WERI-Rb-1 (cell line): ENCODE results near the gene UBE2E2.
"Not testable (repeated sequence)": the region's sequence is repeated elsewhere in the genome, so short reads cannot be mapped to it uniquely, and the experiment has no call there.

Experiments used
- DNase-seq: peaks from one replicate; pipeline ENCODE4 v3.0.0-alpha.2; 2020
- H3K27ac ChIP-seq: fragments of 250-450 bp; sonication (Bioruptor Pico); 2 replicates; pipeline ENCODE4 v1.5.1; 2020; ENCODE audit warnings: mild to moderate bottlenecking, moderate library complexity
- H3K27me3 ChIP-seq: fragments of 250-450 bp; sonication (Bioruptor Pico); 2 replicates; pipeline ENCODE4 v1.5.1; 2021; ENCODE audit warnings: mild to moderate bottlenecking, low read depth, moderate library complexity; ENCODE audit not compliant: insufficient read depth, severe bottlenecking
- H3K36me3 ChIP-seq: fragments of 250-450 bp; sonication (Bioruptor Pico); 2 replicates; pipeline ENCODE4 v1.5.1; 2020; ENCODE audit warnings: mild to moderate bottlenecking, moderate library complexity
- H3K4me3 ChIP-seq: 2 replicates; pipeline ENCODE4 v1.5.1; 2011; ENCODE audit warnings: low read depth, mild to moderate bottlenecking, control low read depth, low read length
- H3K9me3 ChIP-seq: fragments of 250-450 bp; sonication (Bioruptor Pico); 2 replicates; pipeline ENCODE4 v1.5.1; 2021; ENCODE audit warnings: mild to moderate bottlenecking, moderate library complexity; ENCODE audit not compliant: severe bottlenecking
- TF ChIP-seq, protein P1 (sequence below): IDR thresholded peaks from 2 replicates; pipeline ENCODE4 v1.5.1; 2011; ENCODE audit warnings: low read depth, mild to moderate bottlenecking, control low read depth, inconsistent platforms, low read length

Gene UBE2E2

DNA sequence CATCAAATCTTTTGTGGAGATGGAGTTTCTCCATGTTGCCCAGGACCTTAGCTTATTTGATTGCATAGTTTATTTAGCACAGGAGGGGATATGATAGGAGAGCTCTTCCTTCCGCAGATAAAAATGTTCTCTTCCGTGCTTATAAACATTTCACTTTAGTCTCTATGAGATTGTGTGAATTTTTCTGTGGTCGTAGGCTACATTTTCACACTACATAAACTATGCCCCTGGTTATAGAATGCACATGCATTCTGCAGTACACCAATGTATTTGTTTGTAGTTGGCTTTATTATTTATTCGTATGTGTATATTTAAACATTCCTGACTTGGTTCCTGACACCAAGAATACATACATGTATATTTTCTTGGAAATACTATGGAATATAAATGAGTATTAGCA lies 139.2 kb downstream of the UBE2E2 start:
- Histone ChIP-seq H3K27ac (no peak overlapping the region), H3K27me3 (no peaks in the 10 kb centered on the region), H3K4me3 (no peak overlapping the region), H3K9me3 (no peaks in the 10 kb centered on the region), H3K36me3 (no peaks in the 10 kb centered on the region)
- no peak for DNase-seq
- TF ChIP-seq, protein P1, sequence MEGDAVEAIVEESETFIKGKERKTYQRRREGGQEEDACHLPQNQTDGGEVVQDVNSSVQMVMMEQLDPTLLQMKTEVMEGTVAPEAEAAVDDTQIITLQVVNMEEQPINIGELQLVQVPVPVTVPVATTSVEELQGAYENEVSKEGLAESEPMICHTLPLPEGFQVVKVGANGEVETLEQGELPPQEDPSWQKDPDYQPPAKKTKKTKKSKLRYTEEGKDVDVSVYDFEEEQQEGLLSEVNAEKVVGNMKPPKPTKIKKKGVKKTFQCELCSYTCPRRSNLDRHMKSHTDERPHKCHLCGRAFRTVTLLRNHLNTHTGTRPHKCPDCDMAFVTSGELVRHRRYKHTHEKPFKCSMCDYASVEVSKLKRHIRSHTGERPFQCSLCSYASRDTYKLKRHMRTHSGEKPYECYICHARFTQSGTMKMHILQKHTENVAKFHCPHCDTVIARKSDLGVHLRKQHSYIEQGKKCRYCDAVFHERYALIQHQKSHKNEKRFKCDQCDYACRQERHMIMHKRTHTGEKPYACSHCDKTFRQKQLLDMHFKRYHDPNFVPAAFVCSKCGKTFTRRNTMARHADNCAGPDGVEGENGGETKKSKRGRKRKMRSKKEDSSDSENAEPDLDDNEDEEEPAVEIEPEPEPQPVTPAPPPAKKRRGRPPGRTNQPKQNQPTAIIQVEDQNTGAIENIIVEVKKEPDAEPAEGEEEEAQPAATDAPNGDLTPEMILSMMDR, result no peak

DNA sequence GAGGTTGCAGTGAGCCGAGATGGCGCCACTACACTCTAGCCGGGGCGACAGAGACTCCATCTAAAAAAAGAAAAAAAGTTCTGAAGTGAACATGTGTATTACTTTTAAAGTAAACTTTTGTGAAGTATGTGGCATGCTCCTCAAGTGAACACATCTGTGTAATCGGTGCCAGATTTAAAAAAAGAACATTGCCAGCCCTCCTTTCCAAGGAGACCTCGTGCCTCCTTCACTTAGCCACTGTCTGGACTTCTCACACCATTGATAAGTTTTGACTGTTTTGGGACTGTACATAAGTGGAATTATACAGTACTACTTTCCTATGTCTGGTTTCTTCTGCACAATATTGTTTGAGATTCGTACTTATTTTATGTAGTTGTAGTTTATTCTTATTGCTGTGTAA lies 140.4 kb downstream of the UBE2E2 start:
- DNase-seq, result no peak
- no peaks in the 10 kb centered on the region for H3K9me3 ChIP-seq
- TF ChIP-seq, protein P1, result no peak
- no peak overlapping the region for H3K4me3 ChIP-seq
- no peak overlapping the region for H3K27ac ChIP-seq
- H3K36me3 ChIP-seq, result no peaks in the 10 kb centered on the region
- H3K27me3 ChIP-seq, result no peaks in the 10 kb centered on the region

DNA sequence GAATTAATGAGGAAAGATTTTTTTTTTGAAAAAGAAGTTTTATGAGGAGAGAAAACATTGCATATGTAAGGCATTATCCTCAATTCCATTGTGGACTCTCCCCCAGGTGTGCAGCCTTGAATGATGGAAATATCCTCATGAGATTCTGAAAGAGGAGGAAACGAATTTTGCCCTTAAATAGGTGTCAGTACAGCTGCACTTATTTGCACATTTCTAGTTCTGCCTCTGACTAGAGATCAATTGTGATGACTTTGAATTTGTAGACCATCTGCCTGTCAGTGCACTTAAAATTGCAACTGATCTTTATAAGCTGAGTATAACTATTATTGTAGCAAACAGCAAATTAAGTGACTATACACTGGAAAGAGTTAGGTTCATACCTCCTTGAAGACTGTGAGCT lies 141.8 kb downstream of the UBE2E2 start:
- no peaks in the 10 kb centered on the region for H3K27me3 ChIP-seq
- H3K4me3 ChIP-seq, result no peak overlapping the region
- DNase-seq, result no peak
- H3K36me3 ChIP-seq, result no peaks in the 10 kb centered on the region
- TF ChIP-seq, protein P1, result no peak
- no peaks in the 10 kb centered on the region for H3K9me3 ChIP-seq
- H3K27ac ChIP-seq, result no peak overlapping the region

DNA sequence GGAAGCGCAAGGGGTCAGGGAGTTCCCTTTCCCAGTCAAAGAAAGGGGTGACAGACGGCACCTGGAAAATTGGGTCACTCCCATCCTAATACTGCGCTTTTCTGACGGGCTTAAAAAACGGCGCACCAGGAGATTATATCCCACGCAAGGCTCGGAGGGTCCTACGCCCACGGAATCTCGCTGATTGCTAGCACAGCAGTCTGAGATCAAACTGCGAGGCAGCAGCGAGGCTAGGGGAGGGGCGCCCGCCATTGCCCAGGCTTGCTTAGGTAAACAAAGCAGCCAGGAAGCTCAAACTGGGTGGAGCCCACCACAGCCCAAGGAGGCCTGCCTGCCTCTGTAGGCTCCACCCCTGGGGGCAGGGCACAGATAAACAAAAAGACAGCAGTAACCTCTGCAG lies 146.3 kb downstream of the UBE2E2 start:
- H3K36me3 ChIP-seq, H3K9me3 ChIP-seq, H3K27me3 ChIP-seq, H3K4me3 ChIP-seq, H3K27ac ChIP-seq, DNase-seq: not testable (repeated sequence)

DNA sequence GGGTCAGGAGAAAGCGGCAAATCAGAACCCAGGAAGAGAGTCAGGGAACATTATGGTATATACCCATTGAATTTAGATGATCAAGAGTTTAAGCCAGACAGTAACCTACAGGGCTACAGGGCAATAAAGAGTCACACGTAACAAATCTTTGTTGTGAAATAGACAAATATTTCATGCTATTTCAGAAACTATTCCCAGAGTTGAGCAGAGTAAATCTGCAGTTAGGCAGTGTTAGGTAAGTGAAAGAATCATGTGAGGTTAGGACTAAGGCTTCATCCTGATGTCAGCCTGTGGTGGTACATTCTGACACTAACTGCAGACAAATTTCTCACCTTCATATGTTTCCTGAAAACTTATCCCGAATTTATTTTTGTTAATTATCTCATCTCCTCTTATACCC lies 153.0 kb downstream of the UBE2E2 start:
- TF ChIP-seq, protein P1, result no peak
- no peak overlapping the region for H3K27ac ChIP-seq

DNA sequence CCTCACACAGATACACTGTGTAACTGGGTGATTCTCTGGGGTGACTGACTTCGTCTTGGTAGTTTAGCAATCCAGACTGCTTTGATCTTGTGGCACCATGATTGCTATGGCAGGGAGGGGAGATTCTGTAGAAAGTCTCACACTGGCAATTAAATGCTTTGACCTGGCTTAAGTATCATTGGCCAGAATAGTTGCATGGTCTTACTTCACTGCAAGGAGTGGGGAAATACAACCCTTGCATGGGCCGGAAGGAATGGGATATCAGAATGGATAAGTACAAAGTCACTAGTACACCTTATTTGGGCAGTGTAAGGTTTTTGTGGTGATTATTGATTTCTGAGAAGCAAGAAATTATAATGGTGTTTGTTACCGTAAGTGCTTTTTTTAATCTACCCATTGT lies 153.8 kb downstream of the UBE2E2 start:
- TF ChIP-seq, protein P1, result no peak
- Histone ChIP-seq H3K4me3 (no peak overlapping the region), H3K36me3 (no peaks in the 10 kb centered on the region), H3K27me3 (no peaks in the 10 kb centered on the region), H3K9me3 (no peaks in the 10 kb centered on the region), H3K27ac (no peak overlapping the region)
- no peak for DNase-seq

More for the DNA sequence above, 153.0 kb downstream of the UBE2E2 start:
- H3K9me3 ChIP-seq, result no peaks in the 10 kb centered on the region
- no peak for DNase-seq
- H3K27me3 ChIP-seq, result no peaks in the 10 kb centered on the region
- H3K36me3 ChIP-seq, result no peaks in the 10 kb centered on the region
- H3K4me3 ChIP-seq, result no peak overlapping the region
